Cardiac muscle cell (in vitro differentiated cells and primary cell): ENCODE results near the gene SH3BGR. TPM values are rescaled to one million over a fixed set of nuclear protein-coding genes. Genes with fewer than 3 reads are reported as not detected.

Source experiments
- DNase-seq, 2 donors: peaks; one replicate each; pipeline versions ENCODE4 v3.0.0 to v3.0.0-alpha.2; 2010 to 2017; ENCODE audit warnings: low read depth in 1 of 2, low spot score in 1 of 2
- H3K27ac ChIP-seq: fragments of 200-600 bp; sonication (generic); 2 replicates; pipeline ENCODE4 v1.5.1; 2016
- H3K27me3 ChIP-seq: fragments of 200-600 bp; sonication (generic); 2 replicates; pipeline ENCODE4 v1.6.0; 2016; ENCODE audit warnings: control low read depth
- H3K36me3 ChIP-seq: fragments of 200-600 bp; sonication (generic); 2 replicates; pipeline ENCODE4 v1.5.1; 2016; ENCODE audit warnings: control low read depth
- H3K4me1 ChIP-seq: fragments of 200-600 bp; sonication (generic); 2 replicates; pipeline ENCODE4 v1.8.1; 2017; ENCODE audit warnings: low read depth, mild to moderate bottlenecking, mixed run types
- H3K4me3 ChIP-seq: fragments of 200-600 bp; sonication (generic); 2 replicates; pipeline ENCODE4 v1.5.1; 2016; ENCODE audit warnings: mild to moderate bottlenecking
- H3K9me3 ChIP-seq: fragments of 200-600 bp; sonication (generic); 2 replicates; pipeline ENCODE4 v1.5.1; 2017; ENCODE audit warnings: low read depth, mild to moderate bottlenecking, control low read depth
- polyA plus RNA-seq: library from polyadenylated mRNA; unstranded; fragments of >200 nt; fragmentation: Nextera tagmentation; extraction: Ambion mirVana; gene quantifications from 2 replicates; pipeline ENCODE4 v1.2.1, GENCODE V29; 2016
- total RNA-seq: library from RNA; depleted of rRNA; stranded (reverse); fragments of >200 nt; gene quantifications from 2 replicates; pipeline ENCODE4 v1.2.3, GENCODE V29; 2016
- TF ChIP-seq, protein P1 (sequence below): IDR thresholded peaks from 2 replicates; pipeline ENCODE4 v1.5.1; 2012; ENCODE audit warnings: low read depth, mild to moderate bottlenecking, low read length

Gene SH3BGR
- total and polyA plus RNA-seq, 2 experiments from 2014 or later, result 168 to 326 TPM

DNA sequence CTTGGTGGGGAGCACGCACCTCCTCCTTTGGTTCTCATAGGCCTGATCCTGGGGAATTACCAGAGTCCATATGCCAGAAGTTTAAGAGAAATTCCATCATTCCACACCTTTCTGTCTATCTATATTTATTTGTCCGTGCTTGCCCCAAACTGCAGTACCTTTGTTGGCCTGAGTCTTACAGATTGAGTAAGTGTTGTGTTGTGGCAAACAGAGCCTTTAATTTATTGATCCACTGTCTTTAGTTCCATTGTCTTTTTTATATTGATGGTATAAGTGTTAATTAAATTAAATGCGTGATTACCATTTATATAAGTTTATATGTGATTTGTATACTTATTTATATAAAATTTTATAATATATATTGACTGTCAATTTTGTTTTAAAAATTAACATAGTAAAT lies 4.9 kb downstream of the SH3BGR start:
- TF ChIP-seq, protein P1, sequence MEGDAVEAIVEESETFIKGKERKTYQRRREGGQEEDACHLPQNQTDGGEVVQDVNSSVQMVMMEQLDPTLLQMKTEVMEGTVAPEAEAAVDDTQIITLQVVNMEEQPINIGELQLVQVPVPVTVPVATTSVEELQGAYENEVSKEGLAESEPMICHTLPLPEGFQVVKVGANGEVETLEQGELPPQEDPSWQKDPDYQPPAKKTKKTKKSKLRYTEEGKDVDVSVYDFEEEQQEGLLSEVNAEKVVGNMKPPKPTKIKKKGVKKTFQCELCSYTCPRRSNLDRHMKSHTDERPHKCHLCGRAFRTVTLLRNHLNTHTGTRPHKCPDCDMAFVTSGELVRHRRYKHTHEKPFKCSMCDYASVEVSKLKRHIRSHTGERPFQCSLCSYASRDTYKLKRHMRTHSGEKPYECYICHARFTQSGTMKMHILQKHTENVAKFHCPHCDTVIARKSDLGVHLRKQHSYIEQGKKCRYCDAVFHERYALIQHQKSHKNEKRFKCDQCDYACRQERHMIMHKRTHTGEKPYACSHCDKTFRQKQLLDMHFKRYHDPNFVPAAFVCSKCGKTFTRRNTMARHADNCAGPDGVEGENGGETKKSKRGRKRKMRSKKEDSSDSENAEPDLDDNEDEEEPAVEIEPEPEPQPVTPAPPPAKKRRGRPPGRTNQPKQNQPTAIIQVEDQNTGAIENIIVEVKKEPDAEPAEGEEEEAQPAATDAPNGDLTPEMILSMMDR, result no peak
- Histone ChIP-seq H3K27me3 (no peaks in the 10 kb centered on the region), H3K4me3 (no peak overlapping the region), H3K27ac (peak overlapping the region; percentile 98), H3K4me1 (peaks cover 46% of the 10 kb centered on the region), H3K36me3 (no peaks in the 10 kb centered on the region), H3K9me3 (no peaks in the 10 kb centered on the region)
- no peak for DNase-seq

DNA sequence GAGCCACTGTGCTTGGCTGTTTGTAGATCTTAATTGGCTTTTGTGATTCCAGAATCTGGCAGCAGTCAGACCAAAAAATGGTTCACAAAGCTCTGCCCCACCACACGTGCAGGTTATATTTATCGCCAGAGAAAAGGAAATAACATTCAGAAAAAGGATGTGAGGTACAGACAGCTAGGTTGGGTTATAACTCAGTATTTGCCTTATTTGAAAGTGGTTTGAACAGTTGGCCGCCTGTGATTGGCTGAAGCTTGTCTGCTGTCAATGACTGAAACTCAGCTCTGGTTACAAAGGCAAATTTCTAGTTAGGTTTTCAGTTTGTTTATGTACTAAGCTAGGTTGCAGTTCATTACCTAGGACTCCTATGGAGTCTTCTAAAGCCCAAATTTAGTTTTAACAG lies 9.6 kb downstream of the SH3BGR start:
- DNase-seq, result no peak
- Histone ChIP-seq H3K36me3 (peaks cover 9% of the 10 kb centered on the region), H3K9me3 (no peaks in the 10 kb centered on the region), H3K4me1 (peaks cover 3% of the 10 kb centered on the region), H3K27ac (no peak overlapping the region), H3K27me3 (no peaks in the 10 kb centered on the region), H3K4me3 (no peak overlapping the region)
- TF ChIP-seq, protein P1, result no peak

DNA sequence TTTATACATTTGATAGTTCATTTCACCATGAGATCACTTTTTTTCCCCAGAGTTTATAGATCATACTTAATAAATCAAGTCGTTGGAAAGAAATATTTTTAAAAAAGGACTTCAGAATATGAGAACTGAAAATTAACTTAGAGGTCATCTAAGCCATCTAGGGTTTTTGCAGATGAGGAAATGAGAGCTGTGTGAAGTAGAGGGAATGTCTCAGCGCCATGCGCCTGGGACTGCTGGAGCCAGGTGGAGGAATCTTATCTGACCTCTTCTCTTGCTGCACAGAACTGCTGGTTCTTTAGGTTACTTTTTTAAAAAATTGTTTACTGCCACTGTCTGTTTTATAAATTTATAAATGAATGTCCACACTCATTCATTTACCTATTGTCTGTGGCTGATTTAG lies 11.5 kb downstream of the SH3BGR start:
- peaks cover 9% of the 10 kb centered on the region for H3K36me3 ChIP-seq
- H3K4me3 ChIP-seq, result no peak overlapping the region
- TF ChIP-seq, protein P1, result no peak
- no peaks in the 10 kb centered on the region for H3K4me1 ChIP-seq
- no peak overlapping the region for H3K27ac ChIP-seq
- no peaks in the 10 kb centered on the region for H3K27me3 ChIP-seq
- no peaks in the 10 kb centered on the region for H3K9me3 ChIP-seq
- no peak for DNase-seq

DNA sequence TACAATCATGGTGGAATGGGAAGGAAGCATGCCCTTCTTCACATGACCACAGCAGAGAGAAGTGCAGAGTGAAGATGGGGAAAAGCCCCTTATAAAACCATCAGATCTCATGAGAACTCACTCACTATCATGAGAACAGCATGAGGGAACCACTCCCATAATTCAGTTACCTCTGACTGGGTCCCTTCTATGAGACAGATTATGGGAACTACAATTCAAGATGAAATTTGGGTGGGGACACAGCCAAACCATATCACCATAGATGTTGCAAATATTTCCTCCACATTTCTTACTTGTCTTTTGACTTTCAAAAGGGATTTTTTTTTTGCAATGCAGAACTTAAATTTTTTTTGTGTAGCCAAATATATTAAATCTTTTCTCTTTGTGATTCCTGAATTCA lies 14.8 kb downstream of the SH3BGR start:
- no peaks in the 10 kb centered on the region for H3K4me1 ChIP-seq
- H3K27me3 ChIP-seq, result no peaks in the 10 kb centered on the region
- no peak overlapping the region for H3K27ac ChIP-seq
- peaks cover 9% of the 10 kb centered on the region for H3K36me3 ChIP-seq
- TF ChIP-seq, protein P1, result no peak
- H3K4me3 ChIP-seq, result no peak overlapping the region
- DNase-seq, result no peak
- H3K9me3 ChIP-seq, result no peaks in the 10 kb centered on the region

DNA sequence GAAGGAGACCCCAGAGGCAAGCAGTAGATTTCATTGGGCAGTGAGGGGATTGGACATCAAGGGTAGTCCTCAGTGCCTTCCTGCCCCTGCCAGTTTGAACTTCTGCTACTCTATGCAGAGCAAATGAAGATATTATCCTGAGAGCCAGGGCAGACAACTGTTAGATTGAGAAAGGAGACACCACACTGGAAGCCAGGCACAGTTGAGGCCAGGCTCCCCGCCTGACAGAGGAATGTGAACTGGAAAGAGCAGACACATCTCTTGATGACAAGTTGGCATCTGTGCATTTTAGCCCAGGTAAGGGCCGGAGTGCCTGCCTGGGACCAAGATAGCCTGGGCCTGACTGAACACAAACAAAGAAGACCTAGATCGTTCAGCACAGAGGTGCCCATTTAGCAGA lies 16.0 kb downstream of the SH3BGR start:
- no peak for DNase-seq
- H3K4me3 ChIP-seq, result no peak overlapping the region
- TF ChIP-seq, protein P1, result no peak
- H3K4me1 ChIP-seq, result peaks cover 11% of the 10 kb centered on the region
- no peaks in the 10 kb centered on the region for H3K9me3 ChIP-seq
- H3K27ac ChIP-seq, result peak overlapping the region; percentile 17
- no peaks in the 10 kb centered on the region for H3K27me3 ChIP-seq
- H3K36me3 ChIP-seq, result peaks cover 6% of the 10 kb centered on the region

DNA sequence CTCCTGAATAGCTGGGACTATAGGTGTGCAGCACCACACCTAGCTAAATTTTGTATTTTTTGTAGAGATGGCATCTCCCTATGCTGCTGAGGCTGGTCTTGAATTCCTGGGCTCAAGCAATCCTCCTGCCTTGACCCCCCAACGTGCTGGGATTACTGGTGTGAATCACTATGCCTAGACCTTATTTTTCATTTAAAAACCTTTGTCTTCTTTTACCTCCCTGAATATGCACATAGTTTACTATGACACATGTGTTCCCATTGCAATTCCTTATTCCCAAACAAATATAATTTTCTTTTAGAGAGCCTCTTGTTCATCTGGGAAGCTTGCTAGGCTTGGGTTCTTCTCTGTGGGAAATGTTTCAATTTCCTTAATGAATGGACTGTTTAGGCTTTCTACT lies 16.8 kb downstream of the SH3BGR start:
- H3K27me3 ChIP-seq, result no peaks in the 10 kb centered on the region
- H3K4me3 ChIP-seq, result no peak overlapping the region
- peaks cover 2% of the 10 kb centered on the region for H3K36me3 ChIP-seq
- no peaks in the 10 kb centered on the region for H3K9me3 ChIP-seq
- DNase-seq, result no peak
- no peak overlapping the region for H3K27ac ChIP-seq
- TF ChIP-seq, protein P1, result no peak
- peaks cover 11% of the 10 kb centered on the region for H3K4me1 ChIP-seq
